H1 (cell line): Measurements from ENCODE around the gene SPINT2. TPM values are rescaled to one million over a fixed set of nuclear protein-coding genes. Genes with fewer than 3 reads are reported as not detected.

Experiments
- CBX5 ChIP-seq: fragments of 300-800, 300-1000 bp; sonication (generic); IDR thresholded peaks from 2 replicates; pipeline ENCODE4 v1.7.1; 2016; ENCODE audit warnings: antibody characterized with exemption, low read length, low read depth
- CHD1 ChIP-seq: IDR thresholded peaks from 2 replicates; pipeline ENCODE4 v1.6.1; 2012; ENCODE audit warnings: low read depth, low read length, improper control_type of control experiment
- NRF1 ChIP-seq: IDR thresholded peaks from 2 replicates; pipeline ENCODE4 v1.6.1; 2011; ENCODE audit warnings: mild to moderate bottlenecking, low read depth, low read length, improper control_type of control experiment
- POLR2AphosphoS5 ChIP-seq: IDR thresholded peaks from 2 replicates; pipeline ENCODE4 v1.6.1; 2011; ENCODE audit warnings: low read depth, low read length
- POU5F1 ChIP-seq: IDR thresholded peaks from 2 replicates; pipeline ENCODE4 v1.6.1; 2011; ENCODE audit warnings: low read depth, mild to moderate bottlenecking, low read length, moderate library complexity
- SUZ12 ChIP-seq: fragments of 200-600 bp; sonication (generic); IDR thresholded peaks from 2 replicates; pipeline ENCODE4 v1.6.1; 2012; ENCODE audit warnings: mild to moderate bottlenecking, inconsistent platforms, low read length, moderate library complexity, mixed read lengths
- polyA plus RNA-seq, 7 experiments: library from polyadenylated mRNA; depleted of rRNA in 3 of 7; stranded (reverse) in 5 of 7; unstranded in 2 of 7; fragments of >200 nt in 5 of 7; fragments of 200-250 nt in 2 of 7; gene quantifications; 1 replicate in 5 of 7; 2 replicates in 1 of 7; 4 replicates in 1 of 7; pipeline versions ENCODE4 v1.2.1 to v1.2.3, GENCODE V29; 2011 to 2013; ENCODE audit warnings: missing spikeins in 2 of 7, mixed read lengths in 2 of 7
- total RNA-seq: library from RNA; stranded (reverse); fragmentation: NEBNext Ultra II Directional; extraction: Animal tissue kit (Norgen Biotek cat#: 25700); gene quantifications from 2 replicates; pipeline ENCODE4 v1.2.1, GENCODE V29; 2021
- TF ChIP-seq, protein P1 (sequence below), 3 experiments: IDR thresholded peaks; 1 replicate in 2 of 3; 2 replicates in 1 of 3; pipeline versions ENCODE4 v1.5.1 to v1.6.1; 2011; ENCODE audit warnings: low read length in 3 of 3, mild to moderate bottlenecking in 3 of 3, inconsistent platforms in 2 of 3, low read depth in 1 of 3, moderate library complexity in 1 of 3; ENCODE audit not compliant: insufficient read depth in 1 of 3; ENCODE audit errors: control extremely low read depth in 1 of 3
- TF ChIP-seq, protein P2 (sequence below): fragments of 300-600 bp; sonication (generic); IDR thresholded peaks from 2 replicates; pipeline ENCODE4 v1.7.1; 2012; ENCODE audit warnings: low read length, moderate library complexity, mild to moderate bottlenecking, inconsistent platforms; ENCODE audit not compliant: insufficient replicate concordance

SPINT2 gene
- total and polyA plus RNA-seq, 2 of the 8 experiments (the other 6 are each of a cell fraction or from before 2014, with no cell fraction given): 294 to 296 TPM

DNA sequence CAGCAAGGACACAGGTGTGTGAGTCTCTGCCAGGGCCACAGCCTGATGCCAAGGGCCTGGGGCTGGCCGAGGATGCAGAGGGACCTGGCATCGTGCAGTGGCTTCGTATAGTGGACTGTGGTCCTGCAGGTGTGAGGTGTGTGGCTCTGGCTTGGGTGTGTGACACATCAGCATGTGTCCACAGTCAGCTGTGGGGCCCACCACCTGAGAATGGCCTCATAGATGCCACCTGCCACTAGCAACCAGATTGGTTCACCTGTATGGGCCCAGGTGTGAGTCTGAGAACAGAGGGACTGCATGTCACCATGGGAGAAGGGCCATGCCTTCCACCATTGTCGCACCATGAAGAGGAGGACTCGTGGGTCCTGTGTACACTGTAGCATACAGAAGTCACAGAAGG lies 10.6 kb upstream of the SPINT2 start (continued):
- TF ChIP-seq NRF1: no peak
- no peak for TF ChIP-seq CBX5
- TF ChIP-seq, protein P1, sequence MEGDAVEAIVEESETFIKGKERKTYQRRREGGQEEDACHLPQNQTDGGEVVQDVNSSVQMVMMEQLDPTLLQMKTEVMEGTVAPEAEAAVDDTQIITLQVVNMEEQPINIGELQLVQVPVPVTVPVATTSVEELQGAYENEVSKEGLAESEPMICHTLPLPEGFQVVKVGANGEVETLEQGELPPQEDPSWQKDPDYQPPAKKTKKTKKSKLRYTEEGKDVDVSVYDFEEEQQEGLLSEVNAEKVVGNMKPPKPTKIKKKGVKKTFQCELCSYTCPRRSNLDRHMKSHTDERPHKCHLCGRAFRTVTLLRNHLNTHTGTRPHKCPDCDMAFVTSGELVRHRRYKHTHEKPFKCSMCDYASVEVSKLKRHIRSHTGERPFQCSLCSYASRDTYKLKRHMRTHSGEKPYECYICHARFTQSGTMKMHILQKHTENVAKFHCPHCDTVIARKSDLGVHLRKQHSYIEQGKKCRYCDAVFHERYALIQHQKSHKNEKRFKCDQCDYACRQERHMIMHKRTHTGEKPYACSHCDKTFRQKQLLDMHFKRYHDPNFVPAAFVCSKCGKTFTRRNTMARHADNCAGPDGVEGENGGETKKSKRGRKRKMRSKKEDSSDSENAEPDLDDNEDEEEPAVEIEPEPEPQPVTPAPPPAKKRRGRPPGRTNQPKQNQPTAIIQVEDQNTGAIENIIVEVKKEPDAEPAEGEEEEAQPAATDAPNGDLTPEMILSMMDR (IDR thresholded peaks at IDR 0.05; ENCODE audit: control extremely low read depth in 1 of 3, insufficient read depth in 1 of 3, low read depth in 1 of 3, low read length in 3 of 3): no peak
- TF ChIP-seq, protein P2, sequence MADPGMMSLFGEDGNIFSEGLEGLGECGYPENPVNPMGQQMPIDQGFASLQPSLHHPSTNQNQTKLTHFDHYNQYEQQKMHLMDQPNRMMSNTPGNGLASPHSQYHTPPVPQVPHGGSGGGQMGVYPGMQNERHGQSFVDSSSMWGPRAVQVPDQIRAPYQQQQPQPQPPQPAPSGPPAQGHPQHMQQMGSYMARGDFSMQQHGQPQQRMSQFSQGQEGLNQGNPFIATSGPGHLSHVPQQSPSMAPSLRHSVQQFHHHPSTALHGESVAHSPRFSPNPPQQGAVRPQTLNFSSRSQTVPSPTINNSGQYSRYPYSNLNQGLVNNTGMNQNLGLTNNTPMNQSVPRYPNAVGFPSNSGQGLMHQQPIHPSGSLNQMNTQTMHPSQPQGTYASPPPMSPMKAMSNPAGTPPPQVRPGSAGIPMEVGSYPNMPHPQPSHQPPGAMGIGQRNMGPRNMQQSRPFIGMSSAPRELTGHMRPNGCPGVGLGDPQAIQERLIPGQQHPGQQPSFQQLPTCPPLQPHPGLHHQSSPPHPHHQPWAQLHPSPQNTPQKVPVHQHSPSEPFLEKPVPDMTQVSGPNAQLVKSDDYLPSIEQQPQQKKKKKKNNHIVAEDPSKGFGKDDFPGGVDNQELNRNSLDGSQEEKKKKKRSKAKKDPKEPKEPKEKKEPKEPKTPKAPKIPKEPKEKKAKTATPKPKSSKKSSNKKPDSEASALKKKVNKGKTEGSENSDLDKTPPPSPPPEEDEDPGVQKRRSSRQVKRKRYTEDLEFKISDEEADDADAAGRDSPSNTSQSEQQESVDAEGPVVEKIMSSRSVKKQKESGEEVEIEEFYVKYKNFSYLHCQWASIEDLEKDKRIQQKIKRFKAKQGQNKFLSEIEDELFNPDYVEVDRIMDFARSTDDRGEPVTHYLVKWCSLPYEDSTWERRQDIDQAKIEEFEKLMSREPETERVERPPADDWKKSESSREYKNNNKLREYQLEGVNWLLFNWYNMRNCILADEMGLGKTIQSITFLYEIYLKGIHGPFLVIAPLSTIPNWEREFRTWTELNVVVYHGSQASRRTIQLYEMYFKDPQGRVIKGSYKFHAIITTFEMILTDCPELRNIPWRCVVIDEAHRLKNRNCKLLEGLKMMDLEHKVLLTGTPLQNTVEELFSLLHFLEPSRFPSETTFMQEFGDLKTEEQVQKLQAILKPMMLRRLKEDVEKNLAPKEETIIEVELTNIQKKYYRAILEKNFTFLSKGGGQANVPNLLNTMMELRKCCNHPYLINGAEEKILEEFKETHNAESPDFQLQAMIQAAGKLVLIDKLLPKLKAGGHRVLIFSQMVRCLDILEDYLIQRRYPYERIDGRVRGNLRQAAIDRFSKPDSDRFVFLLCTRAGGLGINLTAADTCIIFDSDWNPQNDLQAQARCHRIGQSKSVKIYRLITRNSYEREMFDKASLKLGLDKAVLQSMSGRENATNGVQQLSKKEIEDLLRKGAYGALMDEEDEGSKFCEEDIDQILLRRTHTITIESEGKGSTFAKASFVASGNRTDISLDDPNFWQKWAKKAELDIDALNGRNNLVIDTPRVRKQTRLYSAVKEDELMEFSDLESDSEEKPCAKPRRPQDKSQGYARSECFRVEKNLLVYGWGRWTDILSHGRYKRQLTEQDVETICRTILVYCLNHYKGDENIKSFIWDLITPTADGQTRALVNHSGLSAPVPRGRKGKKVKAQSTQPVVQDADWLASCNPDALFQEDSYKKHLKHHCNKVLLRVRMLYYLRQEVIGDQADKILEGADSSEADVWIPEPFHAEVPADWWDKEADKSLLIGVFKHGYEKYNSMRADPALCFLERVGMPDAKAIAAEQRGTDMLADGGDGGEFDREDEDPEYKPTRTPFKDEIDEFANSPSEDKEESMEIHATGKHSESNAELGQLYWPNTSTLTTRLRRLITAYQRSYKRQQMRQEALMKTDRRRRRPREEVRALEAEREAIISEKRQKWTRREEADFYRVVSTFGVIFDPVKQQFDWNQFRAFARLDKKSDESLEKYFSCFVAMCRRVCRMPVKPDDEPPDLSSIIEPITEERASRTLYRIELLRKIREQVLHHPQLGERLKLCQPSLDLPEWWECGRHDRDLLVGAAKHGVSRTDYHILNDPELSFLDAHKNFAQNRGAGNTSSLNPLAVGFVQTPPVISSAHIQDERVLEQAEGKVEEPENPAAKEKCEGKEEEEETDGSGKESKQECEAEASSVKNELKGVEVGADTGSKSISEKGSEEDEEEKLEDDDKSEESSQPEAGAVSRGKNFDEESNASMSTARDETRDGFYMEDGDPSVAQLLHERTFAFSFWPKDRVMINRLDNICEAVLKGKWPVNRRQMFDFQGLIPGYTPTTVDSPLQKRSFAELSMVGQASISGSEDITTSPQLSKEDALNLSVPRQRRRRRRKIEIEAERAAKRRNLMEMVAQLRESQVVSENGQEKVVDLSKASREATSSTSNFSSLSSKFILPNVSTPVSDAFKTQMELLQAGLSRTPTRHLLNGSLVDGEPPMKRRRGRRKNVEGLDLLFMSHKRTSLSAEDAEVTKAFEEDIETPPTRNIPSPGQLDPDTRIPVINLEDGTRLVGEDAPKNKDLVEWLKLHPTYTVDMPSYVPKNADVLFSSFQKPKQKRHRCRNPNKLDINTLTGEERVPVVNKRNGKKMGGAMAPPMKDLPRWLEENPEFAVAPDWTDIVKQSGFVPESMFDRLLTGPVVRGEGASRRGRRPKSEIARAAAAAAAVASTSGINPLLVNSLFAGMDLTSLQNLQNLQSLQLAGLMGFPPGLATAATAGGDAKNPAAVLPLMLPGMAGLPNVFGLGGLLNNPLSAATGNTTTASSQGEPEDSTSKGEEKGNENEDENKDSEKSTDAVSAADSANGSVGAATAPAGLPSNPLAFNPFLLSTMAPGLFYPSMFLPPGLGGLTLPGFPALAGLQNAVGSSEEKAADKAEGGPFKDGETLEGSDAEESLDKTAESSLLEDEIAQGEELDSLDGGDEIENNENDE: no peak
- no peak for TF ChIP-seq POLR2AphosphoS5
- no peak for TF ChIP-seq SUZ12
- TF ChIP-seq POU5F1: no peak
- no peak for TF ChIP-seq CHD1
- TF ChIP-seq, all 59 proteins: peak for 0
